ENCODE measurements around the gene C11orf58. TPM values are rescaled to one million over a fixed set of nuclear protein-coding genes. Genes with fewer than 3 reads are reported as not detected.

The C11orf58 gene
- total RNA-seq, 2 experiments from 2014 or later = 132 to 134 TPM

- Mint-ChIP-seq H3K36me3 (peaks cover 47% of the 10 kb centered on the region), H3K9me3 (no peaks in the 10 kb centered on the region), H3K27ac (peak overlapping the region; percentile 45), H3K27me3 (no peaks in the 10 kb centered on the region), H3K4me1 (ENCODE audit: low read depth) (peaks cover 62% of the 10 kb centered on the region), H3K4me3 (no peak overlapping the region)
- CTCF ChIA-PET = no interaction called here
- intact Hi-C loops (cut with micrococcal nuclease) = no loop called here
- DNase-seq = no peak
- POLR2A ChIA-PET = interaction anchor here (1.3 kb wide), 1 partner anchor 8 kb away, joined by 3 read pairs; the partner anchor contains the start of gene C11orf58
These were observed 7.6 kb downstream of the C11orf58 start for GRCh38 chr11:16745950-16746605.

GRCh38 chr11:16749092-16749491 lies 10.6 kb downstream of the C11orf58 start:
- intact Hi-C loops (cut with micrococcal nuclease) = loop anchor here (1.0 kb wide), 2 partner anchors 11 to 153 kb away; partner anchors contain the start of gene C11orf58
- peaks cover 41% of the 10 kb centered on the region for H3K4me1 Mint-ChIP-seq (ENCODE audit: low read depth)
- H3K9me3 Mint-ChIP-seq = no peaks in the 10 kb centered on the region
- POLR2A ChIA-PET = interaction anchor here (1.4 to 2.8 kb wide), 3 partner anchors 8 to 153 kb away, joined by 4 to 28 read pairs (median 5); partner anchors contain the start of gene C11orf58
- H3K27me3 Mint-ChIP-seq = no peaks in the 10 kb centered on the region
- H3K4me3 Mint-ChIP-seq = no peak overlapping the region
- CTCF ChIA-PET = interaction anchor here (1.1 to 1.4 kb wide), 3 partner anchors 37 to 71 kb away, joined by 3 read pairs; no protein-coding TSS in a partner anchor
- peak overlapping the region; percentile 80 for H3K27ac Mint-ChIP-seq
- DNase-seq = no peak
- H3K36me3 Mint-ChIP-seq = peaks cover 53% of the 10 kb centered on the region

- H3K27ac Mint-ChIP-seq = peak overlapping the region; percentile 80
- ChIA-PET POLR2A (interaction anchor here (1.4 to 2.8 kb wide), 4 partner anchors 8 to 171 kb away, joined by 3 to 28 read pairs (median 4); partner anchors contain the start of gene C11orf58), CTCF (interaction anchor here (1.1 to 1.5 kb wide), 4 partner anchors 10 to 70 kb away, joined by 3 to 4 read pairs (median 3); no protein-coding TSS in a partner anchor)
- peak; percentile 29 for DNase-seq
- intact Hi-C loops (cut with micrococcal nuclease) = loop anchor here (1.0 kb wide), 2 partner anchors 11 to 153 kb away; partner anchors contain the start of gene C11orf58
- no peaks in the 10 kb centered on the region for H3K9me3 Mint-ChIP-seq
- no peak overlapping the region for H3K4me3 Mint-ChIP-seq
- no peaks in the 10 kb centered on the region for H3K27me3 Mint-ChIP-seq
- peaks cover 38% of the 10 kb centered on the region for H3K4me1 Mint-ChIP-seq (ENCODE audit: low read depth)
- H3K36me3 Mint-ChIP-seq = peaks cover 53% of the 10 kb centered on the region
These were observed 11.2 kb downstream of the C11orf58 start for GRCh38 chr11:16749666-16750065.

GRCh38 chr11:16750417-16750816 lies 12.0 kb downstream of the C11orf58 start:
- H3K27ac Mint-ChIP-seq = peak overlapping the region; percentile 80
- DNase-seq = no peak
- POLR2A ChIA-PET = interaction anchor here (1.2 to 2.8 kb wide), 4 partner anchors 12 to 328 kb away, joined by 3 to 28 read pairs (median 4); partner anchors contain the start of gene C11orf58
- H3K27me3 Mint-ChIP-seq = no peaks in the 10 kb centered on the region
- CTCF ChIA-PET = interaction anchor here (1.4 to 1.5 kb wide), 2 partner anchors 11 to 37 kb away, joined by 3 to 4 read pairs; no protein-coding TSS in a partner anchor
- intact Hi-C loops (cut with micrococcal nuclease) = no loop called here
- H3K9me3 Mint-ChIP-seq = no peaks in the 10 kb centered on the region
- H3K4me3 Mint-ChIP-seq = no peak overlapping the region
- peaks cover 34% of the 10 kb centered on the region for H3K4me1 Mint-ChIP-seq (ENCODE audit: low read depth)
- H3K36me3 Mint-ChIP-seq = peaks cover 52% of the 10 kb centered on the region

- H3K9me3 Mint-ChIP-seq = no peaks in the 10 kb centered on the region
- DNase-seq = no peak
- H3K4me3 Mint-ChIP-seq = no peak overlapping the region
- ChIA-PET POLR2A (no interaction called here), CTCF (no interaction called here)
- intact Hi-C loops (cut with micrococcal nuclease) = no loop called here
- peaks cover 18% of the 10 kb centered on the region for H3K4me1 Mint-ChIP-seq (ENCODE audit: low read depth)
- H3K27me3 Mint-ChIP-seq = no peaks in the 10 kb centered on the region
- peaks cover 29% of the 10 kb centered on the region for H3K36me3 Mint-ChIP-seq
- H3K27ac Mint-ChIP-seq = no peak overlapping the region
These were observed 20.1 kb downstream of the C11orf58 start for GRCh38 chr11:16758382-16759024.

- Mint-ChIP-seq H3K27me3 (no peaks in the 10 kb centered on the region), H3K36me3 (peaks cover 22% of the 10 kb centered on the region), H3K27ac (peak overlapping the region; percentile 2), H3K9me3 (no peaks in the 10 kb centered on the region), H3K4me1 (ENCODE audit: low read depth) (peaks cover 13% of the 10 kb centered on the region), H3K4me3 (no peak overlapping the region)
- CTCF ChIA-PET = interaction anchor here (1.1 kb wide), 1 partner anchor 28 kb away, joined by 3 read pairs; no protein-coding TSS in a partner anchor
- POLR2A ChIA-PET = no interaction called here
- intact Hi-C loops (cut with micrococcal nuclease) = no loop called here
- DNase-seq = no peak
These were observed 21.5 kb downstream of the C11orf58 start for GRCh38 chr11:16759857-16760508.

- Mint-ChIP-seq H3K27me3 (no peaks in the 10 kb centered on the region), H3K9me3 (no peaks in the 10 kb centered on the region), H3K4me3 (no peak overlapping the region), H3K4me1 (ENCODE audit: low read depth) (peaks cover 13% of the 10 kb centered on the region), H3K27ac (no peak overlapping the region), H3K36me3 (peaks cover 3% of the 10 kb centered on the region)
- intact Hi-C loops (cut with micrococcal nuclease) = no loop called here
- ChIA-PET CTCF (interaction anchor here (1.0 to 1.4 kb wide), 2 partner anchors 22 kb away, joined by 3 to 6 read pairs; no protein-coding TSS in a partner anchor), POLR2A (no interaction called here)
- no peak for DNase-seq
These were observed 25.3 kb downstream of the C11orf58 start for GRCh38 chr11:16763746-16764145.

GRCh38 chr11:16764888-16765287 lies 26.4 kb downstream of the C11orf58 start:
- no peaks in the 10 kb centered on the region for H3K36me3 Mint-ChIP-seq

GRCh38 chr11:16767137-16767536 lies 28.7 kb downstream of the C11orf58 start:
- ChIA-PET POLR2A (no interaction called here), CTCF (interaction anchor here (1.1 kb wide), 1 partner anchor 21 kb away, joined by 4 read pairs; no protein-coding TSS in a partner anchor)
- Mint-ChIP-seq H3K4me3 (no peak overlapping the region), H3K36me3 (no peaks in the 10 kb centered on the region), H3K4me1 (ENCODE audit: low read depth) (no peaks in the 10 kb centered on the region), H3K9me3 (no peaks in the 10 kb centered on the region), H3K27me3 (peaks cover 6% of the 10 kb centered on the region), H3K27ac (no peak overlapping the region)
- intact Hi-C loops (cut with micrococcal nuclease) = no loop called here
- DNase-seq = no peak

More at GRCh38 chr11:16764888-16765287, 26.4 kb downstream of the C11orf58 start:
- intact Hi-C loops (cut with micrococcal nuclease) = no loop called here
- H3K4me1 Mint-ChIP-seq (ENCODE audit: low read depth) = peaks cover 3% of the 10 kb centered on the region
- H3K4me3 Mint-ChIP-seq = no peak overlapping the region
- H3K27ac Mint-ChIP-seq = no peak overlapping the region
- ChIA-PET CTCF (interaction anchor here (1.0 to 1.1 kb wide), 2 partner anchors 21 kb away, joined by 3 read pairs; no protein-coding TSS in a partner anchor), POLR2A (no interaction called here)
- no peak for DNase-seq
- no peaks in the 10 kb centered on the region for H3K9me3 Mint-ChIP-seq
- peaks cover under 1% of the 10 kb centered on the region for H3K27me3 Mint-ChIP-seq

GRCh38 chr11:16767957-16768356 lies 29.5 kb downstream of the C11orf58 start:
- no peaks in the 10 kb centered on the region for H3K4me1 Mint-ChIP-seq (ENCODE audit: low read depth)
- ChIA-PET CTCF (interaction anchor here (1.1 kb wide), 1 partner anchor 20 kb away, joined by 4 read pairs; no protein-coding TSS in a partner anchor), POLR2A (no interaction called here)
- no peak overlapping the region for H3K27ac Mint-ChIP-seq
- H3K9me3 Mint-ChIP-seq = no peaks in the 10 kb centered on the region
- intact Hi-C loops (cut with micrococcal nuclease) = no loop called here
- no peak for DNase-seq
- no peaks in the 10 kb centered on the region for H3K36me3 Mint-ChIP-seq
- H3K4me3 Mint-ChIP-seq = no peak overlapping the region
- H3K27me3 Mint-ChIP-seq = peaks cover 6% of the 10 kb centered on the region

GRCh38 chr11:16769386-16769785 lies 30.9 kb downstream of the C11orf58 start:
- Mint-ChIP-seq H3K4me3 (no peak overlapping the region), H3K4me1 (ENCODE audit: low read depth) (no peaks in the 10 kb centered on the region), H3K36me3 (no peaks in the 10 kb centered on the region), H3K27ac (no peak overlapping the region), H3K27me3 (peaks cover 6% of the 10 kb centered on the region), H3K9me3 (no peaks in the 10 kb centered on the region)
- intact Hi-C loops (cut with micrococcal nuclease) = no loop called here
- DNase-seq = no peak
- ChIA-PET POLR2A (no interaction called here), CTCF (interaction anchor here (0.8 kb wide), 1 partner anchor 17 kb away, joined by 3 read pairs; no protein-coding TSS in a partner anchor)

- Mint-ChIP-seq H3K36me3 (no peaks in the 10 kb centered on the region), H3K27me3 (peaks cover 6% of the 10 kb centered on the region), H3K4me1 (ENCODE audit: low read depth) (no peaks in the 10 kb centered on the region), H3K27ac (no peak overlapping the region), H3K4me3 (no peak overlapping the region), H3K9me3 (no peaks in the 10 kb centered on the region)
- intact Hi-C loops (cut with micrococcal nuclease) = no loop called here
- ChIA-PET POLR2A (no interaction called here), CTCF (no interaction called here)
- no peak for DNase-seq
These were observed 31.6 kb downstream of the C11orf58 start for GRCh38 chr11:16770016-16770415.

Data from activated CD4-positive, alpha-beta memory T cell treated with anti-CD3 and anti-CD28 coated beads for 36 hours (primary cell).